ENCODE data around the gene VWA8.

GRCh38 chr13:41765813-41766212 lies 195.1 kb downstream of the VWA8 start:
- no peak for TF ChIP-seq CTCF (IDR thresholded peaks at IDR 0.05; ENCODE audit: low read depth, low read length)
- no peak for TF ChIP-seq POLR2A (IDR thresholded peaks at IDR 0.05; ENCODE audit: extremely low read depth, insufficient read length)
- TF ChIP-seq MYC (IDR thresholded peaks at IDR 0.05; ENCODE audit: low read depth, low read length), result no peak

All from NB4 (cell line).